Mucosa of descending colon (tissue), 3 donors: Measurements from ENCODE around the gene DLGAP1. TPM values are rescaled to one million over a fixed set of nuclear protein-coding genes. Genes with fewer than 3 reads are reported as not detected.
"Not testable (repeated sequence)": the region's sequence is repeated elsewhere in the genome, so short reads cannot be mapped to it uniquely, and the experiment has no call there.

ENCODE experiments used
- ATAC-seq: fragments of 200-7000 bp; cut with Tn5 transposase; one replicate; pipeline ENCODE4 v1.9.1; 2020; ENCODE audit warnings: mild to moderate bottlenecking, moderate library complexity
- DNase-seq, 3 donors: peaks; one replicate each; pipeline ENCODE4 v3.0.0-alpha.2; 2020
- H3K36me3 ChIP-seq: fragments of 200-600 bp; one replicate; pipeline ENCODE4 v1.8.0; 2021; ENCODE audit warnings: low read depth, mild to moderate bottlenecking
- H3K4me1 ChIP-seq: fragments of 200-600 bp; one replicate; pipeline ENCODE4 v1.8.0; 2021; ENCODE audit warnings: low read depth, mild to moderate bottlenecking
- H3K4me3 ChIP-seq: fragments of 200-600 bp; one replicate; pipeline ENCODE4 v1.8.0; 2021; ENCODE audit warnings: mild to moderate bottlenecking
- H3K9me3 ChIP-seq: fragments of 200-600 bp; one replicate; pipeline ENCODE4 v1.8.0; 2021; ENCODE audit warnings: mild to moderate bottlenecking
- intact Hi-C, 2 donors: fragments of 100-400 bp; cut with DNase I in 1 of 2; cut with micrococcal nuclease in 1 of 2; formaldehyde crosslinking; loops; one replicate each; pipeline versions ENCODE4 v1.11.0 to v1.11.1; 2022; cut with DNase I, micrococcal nuclease
- total RNA-seq, 3 donors: library from RNA; stranded (reverse); fragmentation: NEBNext Ultra II Directional in 2 of 3; extraction: Animal tissue kit (Norgen Biotek cat#: 25700) in 2 of 3; gene quantifications; one replicate each; pipeline versions ENCODE4 v1.2.1 to v1.2.4, GENCODE V29; 2021 to 2023
- TF ChIP-seq, protein P1 (sequence below): fragments of 200-600 bp; IDR thresholded peaks from one replicate; pipeline ENCODE4 v1.8.0; 2022; ENCODE audit warnings: antibody characterized with exemption, mild to moderate bottlenecking
- donor health status: DM: no; HTN: no; CAD: no; lungs with moderate emphysema.
- donor health status: DM: no; HTN: no; CAD: no.
- donor health status: DM: no; HTN: yes; CAD: no.

The DLGAP1 gene
- total RNA-seq, 3 donors from 2014 or later, result 0.46 to 6.8 (median 4.1) TPM

DNA sequence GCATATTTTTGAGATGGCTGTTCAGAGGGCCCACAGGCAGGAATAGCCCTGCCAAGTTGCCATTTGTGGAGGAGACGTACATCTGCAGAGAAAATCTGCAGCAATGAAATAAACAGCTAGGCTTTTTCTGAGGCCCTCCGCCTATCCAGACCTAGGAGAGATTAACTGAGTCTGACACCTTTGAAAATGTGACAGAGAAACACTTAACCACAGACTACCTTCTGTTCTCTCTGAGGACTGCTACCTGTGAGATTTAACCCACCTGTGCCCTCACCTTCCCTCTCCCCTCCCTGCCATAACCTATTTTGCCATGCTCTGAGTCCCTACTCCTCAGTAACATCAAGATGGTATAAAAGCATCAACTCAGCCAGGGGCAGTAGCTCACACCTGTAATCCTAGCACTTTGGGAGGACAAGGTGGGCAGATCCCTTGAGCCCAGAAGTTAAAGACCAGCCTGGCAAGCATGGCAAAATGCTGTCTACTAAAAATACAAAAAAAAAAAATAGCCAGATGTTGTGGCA lies 844.9 kb downstream of the DLGAP1 start:
- Histone ChIP-seq H3K4me1 (peaks cover 16% of the 10 kb centered on the region), H3K4me3 (no peak overlapping the region), H3K36me3 (no peaks in the 10 kb centered on the region), H3K9me3 (no peaks in the 10 kb centered on the region)
- ATAC-seq (no peak), DNase-seq (no peak)
- TF ChIP-seq, protein P1, sequence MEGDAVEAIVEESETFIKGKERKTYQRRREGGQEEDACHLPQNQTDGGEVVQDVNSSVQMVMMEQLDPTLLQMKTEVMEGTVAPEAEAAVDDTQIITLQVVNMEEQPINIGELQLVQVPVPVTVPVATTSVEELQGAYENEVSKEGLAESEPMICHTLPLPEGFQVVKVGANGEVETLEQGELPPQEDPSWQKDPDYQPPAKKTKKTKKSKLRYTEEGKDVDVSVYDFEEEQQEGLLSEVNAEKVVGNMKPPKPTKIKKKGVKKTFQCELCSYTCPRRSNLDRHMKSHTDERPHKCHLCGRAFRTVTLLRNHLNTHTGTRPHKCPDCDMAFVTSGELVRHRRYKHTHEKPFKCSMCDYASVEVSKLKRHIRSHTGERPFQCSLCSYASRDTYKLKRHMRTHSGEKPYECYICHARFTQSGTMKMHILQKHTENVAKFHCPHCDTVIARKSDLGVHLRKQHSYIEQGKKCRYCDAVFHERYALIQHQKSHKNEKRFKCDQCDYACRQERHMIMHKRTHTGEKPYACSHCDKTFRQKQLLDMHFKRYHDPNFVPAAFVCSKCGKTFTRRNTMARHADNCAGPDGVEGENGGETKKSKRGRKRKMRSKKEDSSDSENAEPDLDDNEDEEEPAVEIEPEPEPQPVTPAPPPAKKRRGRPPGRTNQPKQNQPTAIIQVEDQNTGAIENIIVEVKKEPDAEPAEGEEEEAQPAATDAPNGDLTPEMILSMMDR, result no peak
- intact Hi-C loops, result no loop called here

DNA sequence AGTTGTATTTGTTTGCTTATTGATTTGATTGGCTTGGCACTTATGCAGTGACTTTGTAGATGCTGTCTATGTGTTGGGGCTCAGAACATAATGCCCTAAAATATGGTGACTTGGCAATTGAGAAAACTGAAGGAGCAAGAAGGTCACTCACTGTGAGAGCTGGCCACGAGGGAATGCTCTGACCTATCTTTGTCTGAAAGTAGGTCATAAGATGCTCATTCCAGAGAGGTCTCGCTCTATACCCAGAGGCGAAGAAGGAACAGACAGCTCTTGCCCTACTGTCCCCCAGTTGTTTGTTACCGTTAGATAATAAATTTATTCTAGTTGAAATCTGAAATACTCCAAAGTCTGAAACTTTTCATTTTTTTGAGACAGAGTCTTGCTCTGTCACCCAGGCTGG lies 846.6 kb downstream of the DLGAP1 start:
- Histone ChIP-seq H3K9me3 (no peaks in the 10 kb centered on the region), H3K4me1 (peaks cover 21% of the 10 kb centered on the region), H3K4me3 (no peak overlapping the region), H3K36me3 (no peaks in the 10 kb centered on the region)
- ATAC-seq (no peak), DNase-seq (no peak)
- TF ChIP-seq, protein P1, result no peak
- intact Hi-C loops, result no loop called here

DNA sequence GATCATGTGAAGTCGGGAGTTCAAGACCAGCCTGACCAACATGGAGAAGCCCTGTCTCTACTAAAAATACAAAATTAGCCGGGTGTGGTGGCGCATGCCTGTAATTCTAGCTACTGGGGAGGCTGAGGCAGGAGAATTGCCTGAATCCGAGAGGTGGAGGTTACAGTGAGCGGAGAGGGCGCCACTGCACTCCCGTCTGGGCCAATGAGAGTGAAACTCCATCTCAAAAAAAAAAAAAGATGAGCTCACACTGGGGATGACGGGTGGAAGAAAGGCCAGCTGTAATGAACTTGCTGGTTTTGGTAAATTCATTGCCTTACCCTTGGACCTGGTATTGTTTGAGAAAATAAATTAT lies 847.0 kb downstream of the DLGAP1 start:
- H3K4me1 ChIP-seq, result peaks cover 21% of the 10 kb centered on the region
- H3K9me3 ChIP-seq, ATAC-seq, H3K4me3 ChIP-seq, H3K36me3 ChIP-seq, DNase-seq, intact Hi-C loops: not testable (repeated sequence)

DNA sequence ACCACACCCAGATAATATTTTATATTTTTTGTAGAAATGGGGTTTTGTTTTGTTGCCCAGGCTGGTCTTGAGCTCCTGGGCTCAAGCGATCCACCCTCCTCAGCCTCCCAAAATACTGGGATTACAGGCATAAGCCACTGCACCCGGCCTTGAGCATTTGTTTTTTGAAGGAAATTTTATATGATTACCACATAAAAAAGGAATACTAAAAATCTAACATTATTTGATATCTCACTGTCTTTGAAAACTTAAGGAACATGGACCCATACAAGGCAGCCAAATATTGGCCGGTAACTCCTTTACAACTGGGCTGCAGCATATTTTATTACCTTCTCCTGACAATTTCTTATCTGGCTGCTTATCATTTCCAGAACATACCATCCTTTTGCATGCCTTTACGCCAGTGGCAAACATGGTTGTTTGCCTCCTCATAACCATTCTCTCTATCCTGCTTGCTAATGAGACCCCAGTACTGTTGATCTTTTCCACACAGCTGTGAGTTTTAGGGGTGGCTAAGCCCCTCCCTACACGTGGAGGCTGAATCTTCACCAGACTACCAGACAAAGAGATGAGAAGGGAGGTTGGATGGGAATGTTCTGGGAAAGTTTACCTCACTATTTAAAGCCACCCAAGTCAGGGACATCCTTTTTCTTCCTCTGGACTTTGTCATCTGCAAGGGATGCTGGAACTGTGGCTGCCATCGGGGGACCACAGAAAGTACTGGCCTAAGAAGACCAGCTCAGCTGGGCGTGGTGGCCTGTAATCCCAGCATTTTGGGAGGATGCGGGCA lies 847.6 kb downstream of the DLGAP1 start:
- no peaks in the 10 kb centered on the region for H3K9me3 ChIP-seq
- H3K4me3 ChIP-seq, result no peak overlapping the region
- TF ChIP-seq, protein P1, result no peak
- peaks cover 21% of the 10 kb centered on the region for H3K4me1 ChIP-seq
- H3K36me3 ChIP-seq, result no peaks in the 10 kb centered on the region
- intact Hi-C loops, result no loop called here
- DNase-seq (no peak), ATAC-seq (no peak)

DNA sequence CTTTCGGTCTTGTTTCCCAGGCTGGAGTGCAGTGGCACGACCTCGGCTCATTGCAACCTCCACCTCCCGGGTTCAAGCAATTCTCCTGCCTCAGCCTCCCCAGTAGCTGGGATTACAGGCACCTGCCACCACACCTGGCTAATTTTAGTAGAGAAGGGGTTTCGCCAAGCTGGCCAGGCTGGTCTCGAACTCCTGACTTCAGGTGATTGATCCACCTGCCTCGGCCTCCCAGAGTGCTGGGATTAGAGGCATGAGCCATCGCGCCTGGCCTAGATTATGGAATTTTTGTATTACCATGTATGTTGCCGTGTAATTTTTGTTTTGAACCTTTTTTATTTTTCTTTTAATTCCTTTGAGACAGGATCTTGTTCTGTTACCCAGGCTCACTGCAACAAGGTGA lies 848.2 kb downstream of the DLGAP1 start:
- H3K4me3 ChIP-seq, intact Hi-C loops, ATAC-seq, DNase-seq, H3K9me3 ChIP-seq, H3K36me3 ChIP-seq: not testable (repeated sequence)
- H3K4me1 ChIP-seq, result peaks cover 23% of the 10 kb centered on the region

DNA sequence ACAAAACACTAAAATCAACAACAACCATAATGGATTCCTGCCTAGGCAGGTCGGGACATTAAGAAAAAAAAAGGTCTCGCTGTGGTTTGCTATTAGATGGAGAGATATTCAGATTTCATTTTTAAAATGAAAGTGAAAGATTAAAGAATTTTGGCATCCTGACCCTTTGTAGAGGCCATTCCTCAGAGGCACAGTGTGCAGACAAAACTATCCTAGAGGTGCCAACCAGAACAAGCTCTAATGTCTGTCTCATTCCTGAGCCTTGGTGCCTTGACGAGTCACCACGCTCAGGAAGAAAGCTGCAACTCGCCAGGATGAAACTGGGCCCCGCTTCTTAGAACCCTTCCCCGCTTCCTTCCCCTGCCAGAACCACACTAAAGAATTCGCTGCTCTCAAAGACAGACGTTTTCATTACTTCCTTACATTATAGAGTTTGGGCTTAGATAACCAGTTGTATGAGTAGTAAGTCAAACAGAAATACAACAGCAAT lies 849.1 kb downstream of the DLGAP1 start:
- H3K4me1 ChIP-seq, result peaks cover 24% of the 10 kb centered on the region
- intact Hi-C loops, result no loop called here
- no peaks in the 10 kb centered on the region for H3K36me3 ChIP-seq
- ATAC-seq (no peak), DNase-seq (peak in 1 of 3 donors; percentile 42)
- H3K4me3 ChIP-seq, result no peak overlapping the region
- TF ChIP-seq, protein P1, result no peak
- no peaks in the 10 kb centered on the region for H3K9me3 ChIP-seq
